ENCODE data around the gene GORASP1.

The GORASP1 gene

GRCh38 chr3:39141171-39141995, 34.0 kb upstream of the GORASP1 start:
- no peak for DNase-seq (ENCODE audit: low spot score)

- no peak for DNase-seq (ENCODE audit: low spot score)
These were observed 33.0 kb upstream of the GORASP1 start for GRCh38 chr3:39140341-39140971.

- no peak for DNase-seq (ENCODE audit: low spot score)
These were observed 32.0 kb upstream of the GORASP1 start for GRCh38 chr3:39139442-39139841.

- no peak for DNase-seq (ENCODE audit: low spot score)
These were observed 31.5 kb upstream of the GORASP1 start for GRCh38 chr3:39138804-39139415.

- DNase-seq (ENCODE audit: low spot score), result no peak
These were observed 30.8 kb upstream of the GORASP1 start for GRCh38 chr3:39137991-39138803.

GRCh38 chr3:39137435-39137936, 30.1 kb upstream of the GORASP1 start:
- DNase-seq (ENCODE audit: low spot score), result no peak

GRCh38 chr3:39136533-39137434, 29.4 kb upstream of the GORASP1 start:
- no peak for DNase-seq (ENCODE audit: low spot score)

- no peak for DNase-seq (ENCODE audit: low spot score)
These were observed 27.9 kb upstream of the GORASP1 start for GRCh38 chr3:39135170-39135805.

- DNase-seq (ENCODE audit: low spot score), result no peak
These were observed 26.9 kb upstream of the GORASP1 start for GRCh38 chr3:39134305-39134704.

GRCh38 chr3:39133822-39134221, 26.4 kb upstream of the GORASP1 start:
- DNase-seq (ENCODE audit: low spot score), result no peak

GRCh38 chr3:39133093-39133490, 25.7 kb upstream of the GORASP1 start:
- DNase-seq (ENCODE audit: low spot score), result no peak

- no peak for DNase-seq (ENCODE audit: low spot score)
These were observed 25.0 kb upstream of the GORASP1 start for GRCh38 chr3:39132096-39133092.

- DNase-seq (ENCODE audit: low spot score), result no peak
These were observed 23.4 kb upstream of the GORASP1 start for GRCh38 chr3:39130693-39131265.

GRCh38 chr3:39130026-39130425, 22.6 kb upstream of the GORASP1 start:
- DNase-seq (ENCODE audit: low spot score), result no peak

GRCh38 chr3:39128951-39129350, 21.5 kb upstream of the GORASP1 start:
- no peak for DNase-seq (ENCODE audit: low spot score)

- DNase-seq (ENCODE audit: low spot score), result no peak
These were observed 20.5 kb upstream of the GORASP1 start for GRCh38 chr3:39127908-39128304.

- no peak for DNase-seq (ENCODE audit: low spot score)
These were observed 20.0 kb upstream of the GORASP1 start for GRCh38 chr3:39127269-39127907.

GRCh38 chr3:39126532-39127071, 19.2 kb upstream of the GORASP1 start:
- peak; percentile 52 for DNase-seq (ENCODE audit: low spot score)

Measured in CD4-positive, alpha-beta T cell treated with Interleukin-2 at 100 ng/mL for 4 hours (primary cell).